ENCODE data around the gene DRG2.

DNA sequence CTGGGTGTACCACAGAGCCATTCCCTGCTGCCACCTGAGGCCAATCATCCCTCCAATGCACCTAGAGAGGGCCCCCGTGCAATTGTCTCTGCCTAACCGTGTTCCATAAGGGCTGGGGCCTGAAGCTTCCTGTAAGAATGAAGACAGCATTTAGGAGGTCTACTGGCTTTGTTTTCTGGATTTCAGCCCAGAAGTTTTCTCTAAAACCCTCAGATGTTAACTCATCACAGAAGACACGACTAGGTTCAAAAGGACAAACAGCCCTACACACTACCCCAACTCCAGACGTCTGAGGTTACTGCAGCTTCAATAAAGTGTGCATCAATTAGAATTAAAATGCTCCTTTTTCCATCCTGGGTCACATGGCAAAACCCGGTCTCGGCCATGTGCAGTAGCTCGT lies 10.8 kb upstream of the DRG2 start:
- TF ChIP-seq, protein P1, sequence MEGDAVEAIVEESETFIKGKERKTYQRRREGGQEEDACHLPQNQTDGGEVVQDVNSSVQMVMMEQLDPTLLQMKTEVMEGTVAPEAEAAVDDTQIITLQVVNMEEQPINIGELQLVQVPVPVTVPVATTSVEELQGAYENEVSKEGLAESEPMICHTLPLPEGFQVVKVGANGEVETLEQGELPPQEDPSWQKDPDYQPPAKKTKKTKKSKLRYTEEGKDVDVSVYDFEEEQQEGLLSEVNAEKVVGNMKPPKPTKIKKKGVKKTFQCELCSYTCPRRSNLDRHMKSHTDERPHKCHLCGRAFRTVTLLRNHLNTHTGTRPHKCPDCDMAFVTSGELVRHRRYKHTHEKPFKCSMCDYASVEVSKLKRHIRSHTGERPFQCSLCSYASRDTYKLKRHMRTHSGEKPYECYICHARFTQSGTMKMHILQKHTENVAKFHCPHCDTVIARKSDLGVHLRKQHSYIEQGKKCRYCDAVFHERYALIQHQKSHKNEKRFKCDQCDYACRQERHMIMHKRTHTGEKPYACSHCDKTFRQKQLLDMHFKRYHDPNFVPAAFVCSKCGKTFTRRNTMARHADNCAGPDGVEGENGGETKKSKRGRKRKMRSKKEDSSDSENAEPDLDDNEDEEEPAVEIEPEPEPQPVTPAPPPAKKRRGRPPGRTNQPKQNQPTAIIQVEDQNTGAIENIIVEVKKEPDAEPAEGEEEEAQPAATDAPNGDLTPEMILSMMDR (IDR thresholded peaks at IDR 0.05) = no peak
- no peak for TF ChIP-seq ZFX (IDR thresholded peaks at IDR 0.05; ENCODE audit: borderline replicate concordance)

Data from 22Rv1 (cell line).